ENCODE results near the gene ARHGAP8. TPM values are rescaled to one million over a fixed set of nuclear protein-coding genes. Genes with fewer than 3 reads are reported as not detected.

ARHGAP8 gene
- total and polyA plus RNA-seq, 10 of the 15 experiments (the other 5 are each of a cell fraction or from before 2014, with no cell fraction given) = 0.33 TPM; not detected in 9

- TF ChIP-seq ATF2 (IDR thresholded peaks at IDR 0.05; ENCODE audit: low read length) = no peak
- no peak for TF ChIP-seq SIN3A (IDR thresholded peaks at IDR 0.05; ENCODE audit: low read depth, low read length)
- no peak for TF ChIP-seq SPI1 (IDR thresholded peaks at IDR 0.05; ENCODE audit: borderline replicate concordance, insufficient read depth, low read depth, low read length)
- no peak for TF ChIP-seq IKZF1 (conservative IDR thresholded peaks at IDR 0.05)
- no peak for TF ChIP-seq HCFC1 (IDR thresholded peaks at IDR 0.05; ENCODE audit: low read length)
- no peak for TF ChIP-seq GABPA (IDR thresholded peaks at IDR 0.05; ENCODE audit: low read depth)
- no peak for TF ChIP-seq ZNF24 (IDR thresholded peaks at IDR 0.05)
- TF ChIP-seq ZNF384 (IDR thresholded peaks at IDR 0.05; ENCODE audit: borderline replicate concordance, low read depth, low read length) = no peak
- TF ChIP-seq MAX (IDR thresholded peaks at IDR 0.05; ENCODE audit: low read depth, low read length) = no peak
Observed at GRCh38 chr22:44895296-44896055, 143.1 kb downstream of the ARHGAP8 start (continued).

- no TSS peak for BruUV-seq (replicated peaks)
- H4K20me1 ChIP-seq (ENCODE audit: control insufficient read depth, insufficient read depth) = no peaks in the 10 kb centered on the region
- DNase-seq (ENCODE audit: low read depth, low spot score) (no peak), ATAC-seq (no peak), FAIRE-seq (no peak)
- in situ Hi-C loops (cut with MboI) (loop anchor here (25.0 kb wide), 1 partner anchor 536 kb away; no protein-coding TSS in a partner anchor), intact Hi-C loops (cut with micrococcal nuclease; ENCODE audit: unreplicated experiment) (no loop called here)
- H3K4me3 ChIP-seq = no peak overlapping the region
- no peak overlapping the region for H2AFZ ChIP-seq (ENCODE audit: control insufficient read depth, low read depth, low read length)
- ChIA-PET POLR2A (no interaction called here), RAD21 (ENCODE audit: unreplicated experiment) (no interaction called here), SMC1A (ENCODE audit: uncharacterized antibody, unreplicated experiment) (no interaction called here), CTCF (no interaction called here)
- no peak for TF ChIP-seq MYC (IDR thresholded peaks at IDR 0.05; ENCODE audit: insufficient read depth, insufficient read length, insufficient replicate concordance, low read length, severe bottlenecking)
- TF ChIP-seq HDAC2 (IDR thresholded peaks at IDR 0.05) = no peak
- no peak for TF ChIP-seq ZNF622 (IDR thresholded peaks at IDR 0.05)
- TF ChIP-seq PAX5 (IDR thresholded peaks at IDR 0.05; ENCODE audit: borderline replicate concordance, low read depth, low read length) = no peak
- TF ChIP-seq IRF3 (IDR thresholded peaks at IDR 0.05) = no peak
- TF ChIP-seq TCF12 (IDR thresholded peaks at IDR 0.05; ENCODE audit: low read depth, low read length) = no peak
- TF ChIP-seq, protein P1, sequence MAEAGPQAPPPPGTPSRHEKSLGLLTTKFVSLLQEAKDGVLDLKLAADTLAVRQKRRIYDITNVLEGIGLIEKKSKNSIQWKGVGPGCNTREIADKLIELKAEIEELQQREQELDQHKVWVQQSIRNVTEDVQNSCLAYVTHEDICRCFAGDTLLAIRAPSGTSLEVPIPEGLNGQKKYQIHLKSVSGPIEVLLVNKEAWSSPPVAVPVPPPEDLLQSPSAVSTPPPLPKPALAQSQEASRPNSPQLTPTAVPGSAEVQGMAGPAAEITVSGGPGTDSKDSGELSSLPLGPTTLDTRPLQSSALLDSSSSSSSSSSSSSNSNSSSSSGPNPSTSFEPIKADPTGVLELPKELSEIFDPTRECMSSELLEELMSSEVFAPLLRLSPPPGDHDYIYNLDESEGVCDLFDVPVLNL (IDR thresholded peaks at IDR 0.05; ENCODE audit: low read depth, low read length) = no peak
- H3K36me3 ChIP-seq (ENCODE audit: control insufficient read depth in 2 of 2, insufficient read depth in 2 of 2, low read length in 1 of 2) = no peaks in the 10 kb centered on the region
- no peak overlapping the region for H3K9ac ChIP-seq (ENCODE audit: control insufficient read depth, insufficient read depth, low read length)
- H3K9me3 ChIP-seq (replicated peaks; ENCODE audit: control insufficient read depth, insufficient read depth, low read length) = peaks cover 3% of the 10 kb centered on the region; the same call in 2 of the 3 replicates
- H3K27ac ChIP-seq (ENCODE audit: control insufficient read depth, insufficient read depth) = no peak overlapping the region
- H3K4me1 ChIP-seq (ENCODE audit: control insufficient read depth, insufficient read depth, low read length) = no peaks in the 10 kb centered on the region
- H3K4me2 ChIP-seq (ENCODE audit: control insufficient read depth, insufficient read depth) = no peak overlapping the region
- no peaks in the 10 kb centered on the region for H3K79me2 ChIP-seq (ENCODE audit: control insufficient read depth, insufficient read depth, low read length)
- no peaks in the 10 kb centered on the region; a peak in 1 of 4 replicates for H3K27me3 ChIP-seq (replicated peaks in 1 of 2; ENCODE audit: control insufficient read depth in 2 of 2, insufficient read depth in 2 of 2, low read length in 1 of 2)
- 43% methylated on average over 6 of the region's 6 CpGs for WGBS (ENCODE audit: insufficient coverage, insufficient replicate concordance, low lambda C conversion rate, missing lambda C conversion rate)
Observed at GRCh38 chr22:44898236-44898635, 145.9 kb downstream of the ARHGAP8 start.

Data from GM12878 (cell line).